ENCODE measurements around the gene MLLT11.

The MLLT11 gene

GRCh38 chr1:151056149-151056548 is 4.0 kb upstream of the MLLT11 start:
- TF ChIP-seq CTCF (conservative IDR thresholded peaks at IDR 0.05) (no peak), ZFX (IDR thresholded peaks at IDR 0.05) (no peak)
- peak overlapping the region; percentile 97 for H3K27ac ChIP-seq

- TF ChIP-seq ZFX (IDR thresholded peaks at IDR 0.05) (peak; percentile 76), CTCF (conservative IDR thresholded peaks at IDR 0.05) (no peak)
- peak overlapping the region; percentile 97 for H3K27ac ChIP-seq
Measured at GRCh38 chr1:151058692-151059091, 1.5 kb upstream of the MLLT11 start.

GRCh38 chr1:151059109-151060006 is 839 bp upstream of the MLLT11 start, which contains the start of gene CDC42SE1:
TSS of gene CDC42SE1 (minus strand) at chr1:151059622. CDS start at chr1:151055730, 3,892 bp downstream.
- TF ChIP-seq CTCF (conservative IDR thresholded peaks at IDR 0.05), result peak; percentile 91
- TF ChIP-seq ZFX (IDR thresholded peaks at IDR 0.05), result peak; percentile 43; the same call in 1 of the 2 replicates
- H3K27ac ChIP-seq, result peak within 1 kb of the TSS; percentile 97

GRCh38 chr1:151060657-151061421 is 642 bp downstream of the MLLT11 start:
- no peak overlapping the region for H3K27ac ChIP-seq
- TF ChIP-seq ZFX (IDR thresholded peaks at IDR 0.05) (no peak), CTCF (conservative IDR thresholded peaks at IDR 0.05) (no peak)

- no peak overlapping the region for H3K27ac ChIP-seq
Measured at GRCh38 chr1:151061704-151062103, 1.5 kb downstream of the MLLT11 start.

GRCh38 chr1:151062741-151063371 is 2.7 kb downstream of the MLLT11 start:
- no peak for TF ChIP-seq CTCF (conservative IDR thresholded peaks at IDR 0.05)
- no peak for TF ChIP-seq ZFX (IDR thresholded peaks at IDR 0.05)
- no peak overlapping the region for H3K27ac ChIP-seq

More at GRCh38 chr1:151061704-151062103, 1.5 kb downstream of the MLLT11 start:
- TF ChIP-seq ZFX (IDR thresholded peaks at IDR 0.05) (no peak), CTCF (conservative IDR thresholded peaks at IDR 0.05) (no peak)
